NOMO-1 treated with DMSO at 0.1 percent for 48 hours (cell line): ENCODE measurements around the gene STRBP.
"Not testable (repeated sequence)": the region's sequence is repeated elsewhere in the genome, so short reads cannot be mapped to it uniquely, and the experiment has no call there.

Experiments used
- DNase-seq: peaks from one replicate; lab custom pipeline; 2025; ENCODE audit not compliant: unreplicated experiment; lab: John Stamatoyannopoulos, UW

The STRBP gene

DNA sequence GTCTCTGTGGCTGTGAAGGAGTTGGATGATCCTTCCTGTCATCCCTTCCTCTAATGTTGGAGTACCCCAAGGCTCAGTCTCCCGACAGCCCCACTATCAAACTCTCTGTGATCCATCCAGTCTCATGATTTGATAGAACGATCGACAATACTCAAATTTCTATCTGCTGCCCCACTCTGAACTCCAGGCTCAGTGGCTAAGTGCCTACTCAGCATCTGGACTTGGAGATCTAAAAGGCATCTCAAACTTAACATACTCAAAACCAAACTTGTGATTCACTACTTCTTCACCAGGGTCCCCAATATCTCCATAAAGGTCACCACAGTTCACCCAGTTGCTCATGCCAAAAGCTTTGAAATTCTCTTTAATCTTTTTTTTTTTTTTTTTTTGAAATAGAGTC is 15.1 kb upstream of the STRBP start:
- no peak for DNase-seq

- DNase-seq, result no peak
These were observed 14.6 kb upstream of the STRBP start for GRCh38 chr9:123283048-123283408.

- DNase-seq, result no peak
These were observed 14.1 kb upstream of the STRBP start for GRCh38 chr9:123282362-123283047.

DNA sequence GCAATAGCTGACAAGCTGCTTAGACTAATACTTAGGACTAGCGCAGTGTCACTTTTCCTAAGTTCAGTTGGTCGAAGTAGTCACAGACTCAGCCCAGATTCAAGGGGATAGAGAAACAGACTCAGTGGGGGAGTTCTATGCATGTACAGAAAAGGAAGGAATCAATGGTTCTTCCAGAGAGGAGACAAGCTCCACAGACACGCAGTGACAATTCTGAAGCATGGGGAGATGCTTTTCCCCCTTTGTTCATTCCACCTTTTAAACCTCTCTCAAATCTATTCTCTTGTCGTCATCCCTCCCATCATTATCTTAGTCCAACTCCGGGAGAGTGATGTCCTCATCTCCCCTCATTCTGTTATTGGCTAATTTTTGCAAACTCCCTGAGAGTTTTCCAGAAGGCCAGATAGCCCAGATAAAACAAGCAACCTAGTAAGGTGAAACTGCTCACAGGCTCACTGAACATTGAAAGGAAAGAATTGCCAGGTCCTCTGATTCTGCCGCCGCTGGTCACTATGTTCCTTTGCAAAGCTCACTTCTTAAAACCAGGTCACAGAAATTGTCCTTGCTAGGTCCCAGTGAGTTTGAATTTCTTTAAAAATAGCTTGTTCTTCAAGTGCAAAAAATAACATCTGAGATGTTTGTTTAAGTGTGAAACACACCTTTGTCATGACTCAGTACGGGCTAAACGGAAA is 13.4 kb upstream of the STRBP start:
- DNase-seq, result no peak

DNA sequence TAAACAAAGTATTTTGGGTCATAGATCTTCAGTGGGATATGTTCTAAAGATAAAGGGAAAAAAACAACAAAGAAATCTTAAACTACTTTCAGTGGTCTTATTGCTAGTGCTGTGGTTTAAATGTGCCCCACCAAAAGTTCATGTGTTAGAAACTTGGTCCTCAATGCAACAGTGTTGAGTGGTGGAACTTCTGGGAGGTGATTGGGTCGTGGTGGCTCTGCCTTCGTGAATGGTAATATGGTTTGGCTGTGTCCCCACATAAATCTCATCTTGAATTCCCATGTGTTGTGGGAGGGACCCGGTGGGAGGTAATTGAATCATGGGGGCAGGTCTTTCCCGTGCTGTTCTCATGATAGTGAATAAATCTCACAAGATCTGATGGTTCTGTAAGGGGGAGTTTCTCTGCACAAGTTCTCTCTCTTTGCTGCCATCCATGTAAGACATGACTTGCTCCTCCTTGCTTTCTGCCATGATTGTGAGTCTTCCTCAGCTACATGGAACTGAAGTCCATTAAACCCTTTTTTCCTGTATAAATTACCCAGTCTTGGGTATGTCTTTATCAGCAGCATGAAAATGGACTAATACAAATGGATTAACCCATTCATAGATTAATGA is 10.6 kb upstream of the STRBP start:
- DNase-seq, result not testable (repeated sequence)

- no peak for DNase-seq
These were observed 10.0 kb upstream of the STRBP start for GRCh38 chr9:123278361-123278760.

- no peak for DNase-seq
These were observed 8.2 kb upstream of the STRBP start for GRCh38 chr9:123276551-123276950.

GRCh38 chr9:123271133-123271532 is 2.7 kb upstream of the STRBP start:
- DNase-seq, result not testable (repeated sequence)

DNA sequence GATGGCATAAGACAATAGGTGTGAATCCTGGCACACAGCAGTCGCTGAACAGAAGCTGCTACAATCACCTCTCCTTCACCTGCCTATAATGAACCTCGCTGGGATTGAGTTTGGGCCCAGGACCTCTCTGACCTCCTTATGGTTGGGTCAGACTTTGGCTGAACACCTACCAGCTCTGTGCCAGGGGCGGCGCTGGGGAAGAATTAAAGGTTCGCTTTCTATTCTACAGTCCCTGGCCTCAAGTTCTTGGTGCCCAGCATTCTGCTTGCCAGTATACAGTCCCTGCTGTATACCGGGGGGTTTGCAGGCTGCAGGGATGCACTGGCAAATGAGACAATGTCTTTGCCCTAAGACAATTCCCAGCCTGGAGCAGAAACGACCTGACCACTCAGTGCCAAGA is 895 bp upstream of the STRBP start:
- DNase-seq, result no peak

- DNase-seq, result no peak
These were observed 254 bp downstream of the STRBP start for GRCh38 chr9:123268199-123268464.

DNA sequence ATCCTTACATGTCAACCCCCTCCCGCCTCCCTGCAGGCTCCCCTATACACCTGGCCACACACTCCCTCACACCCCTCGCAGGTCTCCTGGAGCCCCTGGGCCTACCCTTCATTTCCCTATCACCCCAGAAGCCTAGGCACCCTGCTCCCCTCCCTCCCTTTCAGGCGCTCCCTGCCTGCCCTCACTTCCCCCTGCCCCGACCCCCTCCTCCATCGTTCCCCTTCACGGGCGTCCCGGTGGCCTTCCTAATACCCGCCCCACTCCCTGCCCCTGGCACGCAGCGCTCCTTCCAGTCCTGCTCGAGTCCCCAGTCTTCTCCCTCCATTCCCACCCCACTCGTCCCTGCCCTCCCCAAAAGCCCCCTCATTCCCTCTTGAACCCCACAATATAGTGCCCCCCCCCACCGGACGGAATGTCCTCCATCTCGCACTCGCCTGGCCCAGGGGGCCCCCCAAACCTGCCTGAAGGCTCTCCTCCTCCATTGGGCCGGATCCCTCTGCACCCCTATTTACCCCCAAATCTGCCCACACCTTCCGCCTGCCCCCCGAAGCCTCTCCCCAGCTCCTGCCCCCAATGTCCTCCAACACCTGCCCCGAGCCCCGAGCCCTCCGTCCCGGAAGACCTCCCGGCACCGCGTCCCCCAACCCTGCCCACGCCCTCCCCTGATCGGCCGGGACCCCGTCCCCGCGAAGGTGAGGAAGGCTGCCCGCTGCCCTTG is 746 bp downstream of the STRBP start:
- DNase-seq, result no peak

- DNase-seq, result no peak
These were observed 1.6 kb downstream of the STRBP start for GRCh38 chr9:123266655-123267399.

DNA sequence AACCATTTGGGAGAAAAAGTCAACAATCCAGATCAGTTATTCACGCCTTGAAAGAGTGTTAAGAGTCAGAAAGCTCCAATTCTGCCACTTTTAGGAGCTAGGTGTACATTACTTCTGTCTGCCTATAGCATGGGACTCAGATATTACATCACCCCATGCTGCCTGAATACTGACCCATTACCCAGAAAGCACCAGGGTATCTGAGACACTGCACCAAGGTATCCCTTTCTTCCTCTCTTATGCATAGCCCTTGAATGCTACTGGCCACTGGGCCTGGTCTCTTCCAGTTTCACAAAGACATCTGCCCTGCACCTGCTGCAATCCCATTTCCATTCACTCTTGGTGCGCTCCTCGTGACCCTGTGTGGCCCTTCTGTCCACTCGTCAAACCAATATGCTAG is 2.6 kb downstream of the STRBP start:
- DNase-seq, result no peak

DNA sequence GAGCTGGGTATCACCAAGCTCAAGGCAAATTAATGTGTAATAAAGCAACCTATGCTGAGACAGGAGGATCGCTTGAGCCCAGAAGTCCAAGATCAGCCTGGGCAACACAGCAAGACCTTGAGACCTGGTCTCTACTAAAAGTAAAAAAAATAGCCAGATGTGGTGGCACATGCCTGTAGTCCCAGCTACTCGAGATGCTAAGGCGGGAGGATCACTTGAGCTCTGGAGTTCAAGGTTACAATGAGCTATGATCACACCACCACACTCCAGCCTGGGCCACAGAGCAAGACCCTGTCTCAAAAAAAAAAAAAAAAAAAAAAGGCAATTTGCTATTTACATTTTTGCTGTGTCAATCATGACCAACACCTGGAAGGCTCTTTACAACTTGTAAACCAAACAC is 5.2 kb downstream of the STRBP start:
- DNase-seq, result no peak

DNA sequence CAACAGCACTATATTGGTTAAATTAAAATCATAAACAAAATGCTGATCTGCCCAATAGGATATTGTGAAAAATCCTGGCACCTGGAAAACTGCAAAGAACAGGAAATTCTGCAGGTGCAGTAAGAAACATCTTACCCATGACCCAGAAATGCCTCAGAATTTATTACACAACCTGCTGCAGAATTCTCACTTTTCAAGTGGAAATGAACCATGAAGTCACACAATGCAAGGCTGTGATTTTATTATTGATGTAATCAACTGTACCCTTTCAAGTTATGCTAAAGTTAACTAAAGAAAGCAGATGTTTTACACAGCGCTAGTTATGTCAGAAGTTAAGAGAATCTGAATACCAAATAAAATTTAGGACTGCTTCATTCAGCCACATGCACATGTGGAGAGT is 6.0 kb downstream of the STRBP start:
- no peak for DNase-seq

DNA sequence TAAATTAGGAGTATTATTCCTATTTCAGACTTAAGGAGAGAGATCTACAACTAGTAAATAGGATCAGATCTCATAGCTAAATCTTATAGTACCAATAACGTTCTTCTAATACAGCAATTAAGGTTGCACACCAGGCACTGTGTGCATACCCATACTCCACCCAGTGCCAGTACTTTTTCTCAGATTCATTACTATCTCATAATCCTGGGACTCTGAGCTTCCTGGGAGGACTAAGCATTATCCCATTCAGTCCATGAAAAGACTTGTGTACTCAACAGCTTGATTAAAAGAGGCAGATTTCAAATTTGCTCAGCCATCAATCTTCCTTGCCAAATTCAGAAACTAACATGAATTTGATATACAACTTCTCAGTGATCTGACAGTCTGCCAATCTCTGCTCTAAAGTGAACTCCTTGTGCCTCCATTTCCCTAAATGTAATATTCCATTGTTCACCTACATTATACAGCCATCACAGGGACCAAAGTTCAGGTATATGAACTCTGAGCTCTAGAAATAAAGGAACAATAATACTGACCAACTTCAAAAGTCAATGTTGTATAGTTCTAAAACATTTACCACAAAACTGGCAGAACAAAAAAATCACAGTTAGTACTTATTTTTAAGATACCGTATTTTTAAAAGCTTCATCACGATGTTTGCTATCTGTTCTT is 7.2 kb downstream of the STRBP start:
- DNase-seq, result no peak

DNA sequence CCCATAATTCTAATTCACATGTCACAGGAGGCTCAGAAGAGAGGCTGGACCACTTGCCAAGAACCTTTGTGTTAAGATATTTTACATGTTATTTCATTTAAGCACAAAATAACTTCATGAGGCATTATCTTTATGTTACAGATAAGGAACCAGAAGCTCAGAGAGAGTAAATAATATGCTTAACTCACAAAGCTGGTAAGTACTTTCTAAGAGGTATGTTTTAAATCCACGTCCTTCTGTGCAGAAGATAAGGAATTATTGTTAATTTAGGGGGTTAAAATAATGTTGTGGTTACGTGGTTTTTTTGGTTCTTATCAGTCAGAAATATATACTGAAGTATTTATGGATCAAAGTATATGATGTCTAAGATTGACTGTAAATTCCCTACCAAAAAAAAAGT is 8.0 kb downstream of the STRBP start:
- DNase-seq, result no peak

DNA sequence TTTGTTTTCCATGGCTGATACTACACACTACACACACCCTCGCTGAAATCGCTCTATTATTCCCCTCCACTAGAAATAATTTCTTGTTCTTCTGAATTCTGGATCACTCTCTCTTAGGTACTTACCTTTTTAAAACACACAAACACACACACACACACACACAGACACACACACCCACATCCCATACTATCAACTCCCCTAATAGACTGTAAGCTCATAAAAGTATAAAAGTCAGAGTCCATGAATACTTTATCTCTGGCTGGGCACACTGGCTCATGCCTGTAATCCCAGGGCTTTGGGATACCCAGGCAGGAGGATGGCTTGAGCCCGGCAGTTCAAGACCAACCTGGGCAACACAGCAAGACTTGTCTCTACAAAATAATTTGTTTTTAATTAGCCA is 11.1 kb downstream of the STRBP start:
- no peak for DNase-seq

GRCh38 chr9:123255718-123256117 is 12.7 kb downstream of the STRBP start:
- DNase-seq, result no peak

DNA sequence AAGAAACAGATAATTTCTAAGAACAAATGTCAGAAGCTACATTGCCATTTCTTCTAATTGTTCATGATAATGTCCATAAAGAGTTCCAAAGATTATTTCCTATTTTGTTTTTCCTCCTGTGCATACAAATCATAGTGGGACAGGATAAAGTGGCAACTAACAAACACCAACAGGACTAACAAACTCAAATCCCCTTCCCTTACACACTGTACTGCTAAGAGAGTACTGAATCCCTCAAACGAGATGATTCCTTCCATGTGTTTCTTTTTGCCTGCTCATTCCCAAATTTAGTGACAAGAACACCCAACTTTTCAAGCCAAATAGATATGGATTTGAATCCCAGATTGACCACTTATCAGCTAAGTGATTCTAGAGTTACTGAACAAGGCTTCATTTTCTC is 15.2 kb downstream of the STRBP start:
- DNase-seq, result no peak

- no peak for DNase-seq
These were observed 16.6 kb downstream of the STRBP start for GRCh38 chr9:123251741-123252140.
